Astrocyte of the cerebellum (primary cell): Measurements from ENCODE around the gene VGLL4.

Experiments used
- DNase-seq: peaks from one replicate; pipeline ENCODE4 v3.0.0-alpha.2; 2011; ENCODE audit warnings: low read depth
- H3K4me3 ChIP-seq: 2 replicates; pipeline ENCODE4 v1.5.1; 2011; ENCODE audit warnings: mild to moderate bottlenecking, low read depth, low read length, moderate library complexity
- CTCF ChIP-seq: IDR thresholded peaks from 2 replicates; pipeline ENCODE4 v1.5.1; 2012; ENCODE audit warnings: low read length, low read depth, moderate library complexity, mild to moderate bottlenecking; ENCODE audit errors: missing control alignments
- in situ Hi-C: cut with HindIII; loops from 2 replicates; pipeline ENCODE4 v1.10.0; 2017; ENCODE audit warnings: low sequenced_read_pairs

Gene VGLL4

GRCh38 chr3:11662392-11662990 is 18.8 kb upstream of the VGLL4 start:
- in situ Hi-C loops = no loop called here
- peak; percentile 59 for TF ChIP-seq CTCF
- H3K4me3 ChIP-seq = no peak overlapping the region
- no peak for DNase-seq

- no peak for DNase-seq
- no peak for TF ChIP-seq CTCF
- in situ Hi-C loops = no loop called here
Measured at GRCh38 chr3:11661827-11662226, 18.1 kb upstream of the VGLL4 start.

GRCh38 chr3:11661052-11661656 is 17.4 kb upstream of the VGLL4 start:
- no peak for TF ChIP-seq CTCF
- in situ Hi-C loops = no loop called here
- DNase-seq = no peak
- no peak overlapping the region for H3K4me3 ChIP-seq

More at GRCh38 chr3:11661827-11662226, 18.1 kb upstream of the VGLL4 start:
- H3K4me3 ChIP-seq = no peak overlapping the region

GRCh38 chr3:11660242-11660641 is 16.5 kb upstream of the VGLL4 start:
- TF ChIP-seq CTCF = no peak
- DNase-seq = no peak
- no peak overlapping the region for H3K4me3 ChIP-seq
- in situ Hi-C loops = no loop called here

- in situ Hi-C loops = no loop called here
- no peak for DNase-seq
- no peak overlapping the region for H3K4me3 ChIP-seq
- TF ChIP-seq CTCF = no peak
Measured at GRCh38 chr3:11658180-11658579, 14.5 kb upstream of the VGLL4 start.

- in situ Hi-C loops = no loop called here
- DNase-seq = no peak
- H3K4me3 ChIP-seq = no peak overlapping the region
- TF ChIP-seq CTCF = peak; percentile 46
Measured at GRCh38 chr3:11655196-11655928, 11.6 kb upstream of the VGLL4 start.
